NCI-H1105 treated with DMSO at 0.1 percent for 48 hours (cell line): ENCODE data around the gene MPST.

Source experiments
- DNase-seq: peaks from one replicate; lab custom pipeline; 2025; lab: John Stamatoyannopoulos, UW

Gene MPST

DNA sequence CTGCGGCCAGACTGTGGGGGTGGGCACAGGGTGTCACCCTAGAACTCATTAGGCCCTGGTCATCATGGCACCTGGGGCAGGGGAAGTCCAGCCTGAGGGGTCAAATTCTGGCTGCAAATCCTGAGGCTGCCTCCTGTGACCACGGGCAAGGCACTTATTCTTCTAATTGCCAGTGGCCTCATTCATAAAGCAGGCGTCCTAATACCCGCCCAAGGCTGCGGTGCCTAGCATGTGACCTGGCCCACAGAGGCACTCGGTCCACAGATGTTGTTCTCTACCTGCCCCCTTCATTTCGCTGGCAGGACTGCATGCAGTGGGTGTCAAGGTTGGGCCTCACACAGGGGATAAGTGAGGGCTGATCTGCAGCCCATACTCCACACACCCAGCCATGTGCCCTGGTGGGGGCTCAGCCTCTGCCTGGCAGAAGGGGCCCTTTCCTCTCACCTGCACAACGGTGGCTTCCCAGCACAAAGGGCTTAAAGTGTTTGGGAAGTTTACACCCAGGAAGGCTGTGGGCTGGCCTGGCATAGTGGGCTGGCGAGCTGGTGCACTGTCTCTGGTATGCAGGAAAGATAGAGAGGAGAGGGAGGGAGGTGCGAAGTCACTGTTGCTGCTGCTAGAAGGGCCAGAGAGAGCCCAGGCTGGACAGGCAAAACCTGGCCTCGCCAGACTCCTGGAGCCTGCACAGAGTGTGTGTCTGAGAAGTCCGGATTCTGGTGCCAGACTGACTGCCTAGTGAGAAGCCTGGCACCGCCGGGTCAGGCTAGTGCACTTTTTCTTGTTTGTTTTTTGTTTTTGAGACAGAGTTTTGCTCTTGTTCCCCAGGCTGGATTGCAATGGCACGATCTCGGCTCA is 3.2 kb downstream of the MPST start:
- no peak for DNase-seq

DNA sequence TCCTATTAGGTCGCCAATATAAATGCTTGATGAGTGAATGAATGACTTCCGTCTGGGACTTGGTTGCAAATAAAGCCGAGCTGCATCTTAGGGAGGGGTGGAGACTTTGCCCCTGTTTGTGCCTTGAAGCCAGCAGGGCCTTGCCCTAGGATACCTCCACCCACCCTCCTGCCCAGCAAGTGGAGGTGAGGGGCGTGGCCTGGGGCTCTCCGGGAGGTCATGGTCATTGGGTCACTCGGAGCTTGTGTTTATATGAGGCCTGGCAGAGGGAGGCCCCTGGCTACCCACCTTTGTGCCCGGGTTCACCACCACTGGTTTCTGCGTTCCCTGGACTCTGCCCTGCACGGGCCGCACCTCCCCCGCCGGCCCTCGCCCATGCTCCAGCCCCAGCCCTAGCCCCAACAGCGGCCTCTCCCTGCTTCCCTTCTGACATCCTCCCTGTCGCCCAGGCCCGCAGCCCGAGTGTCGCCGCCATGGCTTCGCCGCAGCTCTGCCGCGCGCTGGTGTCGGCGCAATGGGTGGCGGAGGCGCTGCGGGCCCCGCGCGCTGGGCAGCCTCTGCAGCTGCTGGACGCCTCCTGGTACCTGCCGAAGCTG is 4.3 kb downstream of the MPST start:
- DNase-seq = no peak

DNA sequence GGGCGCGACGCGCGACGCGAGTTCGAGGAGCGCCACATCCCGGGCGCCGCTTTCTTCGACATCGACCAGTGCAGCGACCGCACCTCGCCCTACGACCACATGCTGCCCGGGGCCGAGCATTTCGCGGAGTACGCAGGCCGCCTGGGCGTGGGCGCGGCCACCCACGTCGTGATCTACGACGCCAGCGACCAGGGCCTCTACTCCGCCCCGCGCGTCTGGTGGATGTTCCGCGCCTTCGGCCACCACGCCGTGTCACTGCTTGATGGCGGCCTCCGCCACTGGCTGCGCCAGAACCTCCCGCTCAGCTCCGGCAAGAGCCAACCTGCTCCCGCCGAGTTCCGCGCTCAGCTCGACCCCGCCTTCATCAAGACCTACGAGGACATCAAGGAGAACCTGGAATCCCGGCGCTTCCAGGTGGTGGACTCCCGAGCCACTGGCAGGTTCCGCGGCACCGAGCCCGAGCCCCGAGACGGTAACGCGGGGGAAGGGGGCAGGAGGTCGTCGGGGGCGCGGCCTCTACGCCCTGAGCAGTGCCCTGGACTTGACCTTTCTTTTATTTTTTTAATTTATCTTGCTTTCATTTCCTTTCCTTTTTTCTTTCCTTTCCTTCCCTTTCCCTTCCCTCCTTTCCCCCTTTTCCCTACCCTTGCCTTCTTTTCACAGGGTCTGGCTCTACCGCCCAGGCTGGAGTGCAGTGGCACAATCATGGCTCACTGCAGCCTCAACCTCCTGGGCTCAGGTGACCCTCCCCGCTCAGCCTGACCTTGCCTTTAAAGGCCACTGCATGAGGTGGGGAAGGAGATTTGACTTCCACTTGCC is 5.0 kb downstream of the MPST start:
- no peak for DNase-seq

DNA sequence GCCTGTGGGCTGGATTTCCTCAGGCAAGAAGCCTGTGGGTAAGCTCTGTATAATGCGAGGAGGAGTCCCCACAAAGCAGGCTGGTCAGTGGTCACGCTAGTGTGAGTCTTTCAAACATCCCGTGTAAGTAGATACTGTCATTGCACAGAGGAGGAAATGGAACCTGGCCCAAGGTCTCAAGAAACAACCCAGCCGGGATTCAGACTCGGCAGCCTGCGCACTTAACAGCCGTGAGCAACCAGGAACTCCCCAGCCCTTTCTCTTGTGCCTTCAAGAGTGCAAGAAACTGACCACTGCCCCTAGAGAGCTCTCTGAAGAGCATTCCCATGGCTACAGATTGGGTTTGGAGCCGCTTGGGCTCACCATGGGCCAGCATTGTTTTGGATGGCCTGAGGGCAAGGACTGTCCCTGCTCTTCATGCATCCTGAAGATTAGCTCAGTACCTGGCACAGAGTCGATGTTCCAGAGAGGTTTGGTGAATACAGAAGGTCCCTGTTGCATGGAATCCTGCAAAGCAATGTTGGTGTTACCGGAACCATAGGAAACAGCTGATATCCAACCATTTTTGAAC is 6.0 kb downstream of the MPST start:
- no peak for DNase-seq

DNA sequence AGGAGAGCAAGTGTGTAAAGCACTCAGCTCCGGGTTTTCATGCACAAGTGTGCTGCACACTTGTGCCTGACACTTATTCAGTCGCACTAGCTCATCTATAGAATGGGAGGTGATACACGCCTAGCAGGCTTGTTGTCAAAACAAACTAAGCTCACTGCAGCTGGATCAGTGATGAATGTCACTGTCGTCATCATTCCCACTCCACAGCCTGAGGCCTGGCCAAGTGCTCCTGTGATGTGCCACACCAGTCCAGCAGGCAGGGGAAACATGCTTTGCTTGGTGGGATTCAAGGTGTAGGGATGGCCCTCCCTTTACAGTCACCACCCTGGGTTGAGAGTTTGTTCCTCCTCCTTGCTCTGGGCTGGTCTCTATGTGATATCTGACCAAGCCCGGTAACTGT is 6.8 kb downstream of the MPST start:
- DNase-seq = no peak

DNA sequence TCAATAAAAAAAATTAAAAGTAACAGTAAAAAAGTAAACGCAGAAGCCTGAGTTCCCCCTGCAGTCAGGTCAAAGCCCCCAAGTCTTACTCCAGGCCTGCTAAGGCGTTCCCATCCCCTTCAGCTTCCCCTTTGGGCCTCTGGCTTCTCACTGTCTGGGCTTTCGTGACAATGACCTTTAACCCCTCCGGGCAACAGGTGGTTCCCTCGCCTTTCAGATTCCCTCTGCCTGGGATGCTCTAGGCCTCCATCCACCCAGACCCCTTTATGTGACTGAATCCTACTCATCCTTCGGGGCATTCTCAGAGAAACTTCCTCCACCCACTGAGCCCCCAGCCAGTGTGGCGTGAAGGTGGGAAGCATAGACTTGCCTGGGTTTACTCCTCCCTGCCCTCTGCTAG is 8.0 kb downstream of the MPST start:
- DNase-seq = no peak

DNA sequence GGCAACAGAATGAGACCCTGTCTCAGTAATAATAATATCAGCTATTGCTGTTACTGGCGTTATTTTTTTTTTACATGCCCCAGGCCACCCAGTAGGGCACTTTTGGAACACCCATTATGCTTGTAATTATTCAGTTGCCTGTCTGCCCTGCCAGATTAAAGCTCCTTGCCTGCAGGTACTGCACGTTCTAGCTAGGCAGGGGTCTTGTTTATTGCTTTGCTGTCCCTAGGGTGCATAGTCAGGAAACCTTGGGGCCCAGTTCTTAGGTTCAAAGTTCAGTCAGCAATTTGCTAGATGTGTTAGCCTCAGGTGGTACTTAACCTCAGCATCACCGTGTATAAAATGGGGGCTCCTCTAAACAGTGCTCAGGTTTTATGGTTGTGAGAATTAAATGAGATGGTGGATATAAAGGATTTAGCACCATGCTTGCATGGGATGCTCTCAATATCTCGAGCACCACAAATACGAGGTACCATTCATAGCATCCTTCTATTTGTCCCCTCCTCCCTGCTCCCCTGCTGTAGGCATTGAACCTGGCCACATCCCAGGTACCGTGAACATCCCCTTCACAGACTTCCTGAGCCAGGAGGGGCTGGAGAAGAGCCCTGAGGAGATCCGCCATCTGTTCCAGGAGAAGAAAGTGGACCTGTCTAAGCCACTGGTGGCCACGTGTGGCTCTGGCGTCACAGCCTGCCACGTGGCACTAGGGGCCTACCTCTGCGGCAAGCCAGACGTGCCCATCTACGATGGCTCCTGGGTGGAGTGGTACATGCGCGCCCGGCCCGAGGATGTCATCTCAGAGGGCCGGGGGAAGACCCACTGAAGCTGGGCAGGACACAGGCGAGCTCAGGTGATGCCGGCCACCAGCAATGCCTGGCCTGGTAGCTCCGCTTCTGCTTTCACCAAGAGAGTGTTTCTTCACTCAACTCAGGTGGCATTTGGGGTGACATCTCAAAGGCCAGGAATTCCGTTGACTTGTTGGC is 9.4 kb downstream of the MPST start:
- DNase-seq = no peak

DNA sequence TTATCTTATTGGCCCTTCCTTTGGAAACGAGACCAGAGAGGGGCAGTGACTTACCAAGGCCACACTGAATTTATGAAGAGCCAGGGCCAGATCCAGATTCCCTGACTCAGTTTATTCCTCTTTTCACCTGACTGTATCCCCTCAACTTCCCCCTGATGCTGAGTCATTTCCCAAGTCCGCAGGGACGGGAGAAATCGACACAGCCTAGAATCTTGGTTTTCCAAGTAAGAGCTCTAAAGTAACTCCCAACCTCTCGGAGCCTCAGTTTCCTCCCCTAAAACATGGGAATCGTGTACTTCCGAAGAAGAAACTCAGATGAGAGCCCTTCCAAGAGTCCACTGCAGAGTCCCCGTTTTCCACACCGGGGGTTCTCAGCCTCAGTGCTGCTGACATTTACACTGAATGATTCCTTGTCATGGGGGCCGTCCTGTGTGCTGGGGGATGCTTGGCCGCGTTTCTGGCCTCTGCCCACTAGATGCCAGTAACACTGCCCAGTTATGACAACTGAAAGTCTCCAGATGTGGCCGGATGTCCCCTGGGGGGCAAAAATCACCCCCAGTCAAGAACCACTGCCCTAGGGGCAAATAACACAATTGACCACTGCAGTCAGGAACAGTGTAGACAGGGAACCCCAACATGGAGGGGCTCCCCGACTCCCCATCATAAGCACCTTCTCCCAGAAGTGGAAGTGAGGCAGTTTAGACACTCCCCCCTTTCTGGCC is 11.2 kb downstream of the MPST start:
- DNase-seq = no peak

DNA sequence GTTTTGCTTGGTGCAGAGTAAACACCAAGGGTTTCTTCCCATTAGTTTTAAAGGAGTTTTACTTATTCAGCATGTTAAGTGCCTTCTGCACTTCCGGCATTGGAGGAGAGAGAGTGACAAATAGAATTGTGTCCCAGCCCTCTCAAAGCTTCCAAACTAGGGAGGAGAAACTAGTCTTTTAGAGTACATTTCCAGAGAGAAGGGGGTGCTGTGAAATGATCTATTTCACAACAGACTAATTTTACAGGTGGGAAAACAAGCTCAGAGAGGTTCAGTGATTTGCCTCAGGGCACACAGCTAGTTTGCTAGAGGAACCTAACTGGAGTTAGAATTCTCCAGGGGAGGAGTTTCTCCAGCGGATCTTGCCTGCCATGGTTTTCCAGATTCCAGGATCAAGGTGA is 12.6 kb downstream of the MPST start:
- DNase-seq = no peak

DNA sequence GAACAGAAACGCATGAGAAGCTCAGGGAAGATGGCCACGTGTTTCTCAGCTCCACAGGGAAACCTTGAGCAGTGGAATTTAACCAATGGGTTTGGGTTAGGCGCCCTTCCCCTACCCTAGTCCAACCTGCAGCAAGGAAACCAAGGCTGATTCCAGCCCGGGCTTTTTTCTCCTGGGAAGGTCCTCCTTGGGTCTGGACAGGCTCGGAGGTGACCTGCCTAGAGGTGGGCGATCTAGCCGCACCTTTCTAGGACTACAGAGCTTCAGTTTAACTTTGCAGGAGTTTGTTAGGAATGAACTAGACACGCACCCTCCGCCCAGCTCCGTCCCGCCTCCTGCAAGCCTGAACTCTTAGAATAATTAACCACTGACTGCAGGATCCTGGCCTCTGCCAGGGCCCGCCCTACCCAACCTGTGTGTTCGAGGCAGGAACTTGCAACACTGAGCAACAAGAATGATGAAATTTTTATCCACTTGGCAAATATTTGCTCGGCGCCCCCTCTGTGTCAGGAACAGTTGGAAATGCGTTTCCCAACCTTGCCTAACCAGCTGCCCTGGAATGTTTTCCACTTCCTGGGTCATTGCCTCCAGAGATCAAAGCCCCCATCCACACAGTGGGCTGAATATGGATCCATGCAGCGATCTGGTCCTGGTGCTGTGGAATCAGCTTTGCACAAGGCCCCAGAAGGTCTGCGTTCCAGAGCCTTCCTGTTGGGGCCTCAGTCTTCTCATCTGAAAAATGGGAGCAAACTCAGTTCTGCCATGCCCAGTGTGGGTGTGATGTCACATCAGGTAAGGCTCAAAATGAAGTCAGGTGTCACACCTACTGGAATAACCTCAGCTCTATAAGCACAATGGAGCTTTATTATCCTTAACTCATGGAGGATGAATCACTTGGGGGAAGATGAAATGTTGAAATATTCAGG is 13.3 kb downstream of the MPST start:
- DNase-seq = no peak

DNA sequence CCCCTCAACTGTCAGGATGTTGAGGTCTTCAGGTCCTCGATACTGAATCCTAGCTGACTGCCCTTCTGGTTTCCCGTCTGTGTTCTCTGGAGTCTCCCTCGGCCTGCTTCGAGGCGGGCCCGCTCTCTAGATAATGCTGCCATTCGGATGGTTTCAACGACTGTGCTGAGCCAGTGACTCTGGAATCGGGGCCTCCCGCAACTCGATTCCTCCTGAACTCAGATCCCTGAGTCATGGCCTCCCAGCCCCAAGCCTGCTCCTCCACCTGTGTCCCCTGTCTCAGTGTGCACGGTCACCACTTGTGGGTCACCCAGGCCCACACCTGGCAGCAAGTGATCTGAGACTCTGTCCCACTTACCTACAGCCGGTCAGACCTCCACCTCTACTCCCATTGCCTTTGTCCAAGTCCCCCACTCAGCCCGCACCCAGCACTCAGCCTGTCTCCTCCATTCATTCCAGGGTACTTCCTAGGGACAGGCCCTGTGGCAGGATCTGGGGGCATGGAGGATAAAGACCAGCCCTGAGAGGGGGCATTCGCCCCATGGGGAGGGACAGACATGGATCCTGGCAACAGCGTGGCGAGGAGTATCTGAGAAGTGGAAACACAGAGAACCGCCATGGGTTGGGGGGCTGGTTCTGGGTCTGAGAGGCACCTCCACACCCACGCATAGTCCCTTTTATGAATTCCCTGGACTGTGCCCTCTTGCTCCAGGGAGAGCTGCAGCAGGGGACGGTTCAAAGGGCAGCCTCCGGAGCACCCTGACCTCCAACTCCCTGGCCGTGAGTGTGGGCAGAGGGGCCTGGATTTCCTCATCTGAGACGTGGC is 14.3 kb downstream of the MPST start:
- no peak for DNase-seq

DNA sequence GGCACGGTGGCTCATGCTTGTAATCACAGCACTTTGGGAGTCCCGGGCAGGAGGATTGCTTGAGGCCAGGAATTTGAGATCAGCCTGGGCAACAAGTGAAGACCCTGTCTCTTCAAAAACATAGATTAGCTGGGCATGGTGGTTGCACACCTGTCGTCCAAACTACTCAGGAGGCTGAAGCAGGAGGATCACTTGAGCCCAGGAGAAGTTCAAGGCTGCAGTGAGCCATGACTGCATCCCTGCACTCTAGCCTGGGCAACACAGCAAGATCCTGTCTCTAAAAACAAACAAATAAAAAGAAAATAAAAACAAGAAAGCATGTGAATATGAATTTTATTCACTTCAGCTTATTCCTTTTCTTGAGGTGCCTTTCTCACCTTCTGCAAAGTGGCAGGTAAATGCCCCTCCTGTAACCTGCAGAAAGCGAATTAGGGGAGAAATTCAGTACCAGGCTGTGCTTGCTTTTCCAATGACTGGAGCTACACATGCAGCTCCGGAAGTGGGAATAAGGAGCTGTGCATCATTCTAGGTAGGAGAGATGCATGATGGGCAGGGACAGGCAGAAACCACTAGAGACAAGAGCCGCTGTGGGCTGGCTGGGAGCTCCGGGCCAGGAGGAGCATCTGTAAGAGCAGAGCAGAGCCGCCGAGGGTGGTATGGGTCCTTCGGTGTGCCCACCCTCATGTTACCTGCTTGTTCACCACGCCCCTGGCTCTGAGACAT is 17.3 kb downstream of the MPST start:
- DNase-seq = no peak

DNA sequence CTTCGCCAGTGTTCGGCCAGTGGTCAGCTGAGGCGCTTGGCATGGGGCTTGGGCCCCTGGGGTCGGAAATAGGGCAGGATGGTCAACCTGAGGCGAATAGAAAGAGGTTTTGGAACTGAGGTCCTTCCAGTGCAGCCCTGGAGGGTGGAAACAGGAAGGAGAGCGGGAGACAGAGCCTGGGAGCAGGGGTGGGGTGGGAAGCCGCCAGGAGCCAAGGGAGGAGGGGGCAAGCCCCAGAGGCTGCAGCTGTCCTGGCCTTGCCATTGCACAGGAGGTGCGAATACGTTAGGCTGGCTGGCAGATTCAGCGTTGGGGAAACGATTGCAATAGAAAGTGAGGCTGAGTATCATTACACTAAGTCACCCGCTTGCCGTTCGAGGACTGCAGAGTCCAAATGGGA is 18.1 kb downstream of the MPST start:
- no peak for DNase-seq

DNA sequence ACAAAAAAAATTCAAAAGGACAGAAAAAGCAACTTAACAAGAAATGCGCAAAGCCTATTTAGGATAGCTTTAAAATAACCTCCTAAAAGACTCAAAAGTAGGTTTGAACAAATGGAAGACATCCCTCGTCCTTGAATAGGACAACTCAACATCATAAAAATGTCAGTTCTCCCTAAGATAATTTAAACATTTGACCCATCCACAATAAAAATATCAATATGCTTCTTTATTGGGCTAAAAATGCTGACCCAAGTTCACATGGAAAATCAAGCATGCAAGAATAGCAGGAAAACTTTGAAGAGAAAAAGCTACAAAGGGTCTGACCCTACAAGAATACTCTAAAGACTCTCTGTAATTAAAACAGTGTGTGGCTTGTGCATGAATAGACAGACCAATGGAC is 19.9 kb downstream of the MPST start:
- DNase-seq = no peak

DNA sequence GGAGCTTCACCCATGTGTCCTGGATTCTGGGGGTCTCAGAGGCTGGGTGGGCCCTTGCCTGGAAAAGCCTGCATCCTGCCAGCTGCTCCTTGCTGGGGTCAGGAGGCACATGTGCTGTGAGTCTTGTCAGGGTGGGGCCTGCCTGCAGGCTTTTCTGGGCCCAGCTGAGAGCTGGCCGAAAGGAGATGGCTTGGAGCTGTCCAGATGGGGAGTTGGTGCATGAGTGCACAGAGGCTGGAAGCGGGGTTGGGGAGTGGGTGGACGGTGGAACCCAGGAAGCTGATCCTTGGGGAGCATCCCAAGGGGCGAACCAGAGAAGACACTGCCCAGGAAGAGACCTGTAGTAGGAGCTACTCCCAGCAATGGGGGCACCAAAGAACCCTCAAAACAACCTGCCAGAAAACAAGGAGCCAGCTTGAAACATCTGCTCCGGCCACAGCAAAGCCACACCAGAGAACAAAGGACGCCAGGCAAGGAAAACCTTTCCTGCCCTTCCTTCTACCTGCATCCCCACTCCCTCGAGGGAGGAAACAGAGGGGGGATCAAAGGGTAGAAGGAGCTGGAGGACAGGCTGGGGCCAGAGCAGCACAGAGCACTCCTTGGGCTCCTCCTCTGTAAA is 23.8 kb downstream of the MPST start:
- DNase-seq = no peak

DNA sequence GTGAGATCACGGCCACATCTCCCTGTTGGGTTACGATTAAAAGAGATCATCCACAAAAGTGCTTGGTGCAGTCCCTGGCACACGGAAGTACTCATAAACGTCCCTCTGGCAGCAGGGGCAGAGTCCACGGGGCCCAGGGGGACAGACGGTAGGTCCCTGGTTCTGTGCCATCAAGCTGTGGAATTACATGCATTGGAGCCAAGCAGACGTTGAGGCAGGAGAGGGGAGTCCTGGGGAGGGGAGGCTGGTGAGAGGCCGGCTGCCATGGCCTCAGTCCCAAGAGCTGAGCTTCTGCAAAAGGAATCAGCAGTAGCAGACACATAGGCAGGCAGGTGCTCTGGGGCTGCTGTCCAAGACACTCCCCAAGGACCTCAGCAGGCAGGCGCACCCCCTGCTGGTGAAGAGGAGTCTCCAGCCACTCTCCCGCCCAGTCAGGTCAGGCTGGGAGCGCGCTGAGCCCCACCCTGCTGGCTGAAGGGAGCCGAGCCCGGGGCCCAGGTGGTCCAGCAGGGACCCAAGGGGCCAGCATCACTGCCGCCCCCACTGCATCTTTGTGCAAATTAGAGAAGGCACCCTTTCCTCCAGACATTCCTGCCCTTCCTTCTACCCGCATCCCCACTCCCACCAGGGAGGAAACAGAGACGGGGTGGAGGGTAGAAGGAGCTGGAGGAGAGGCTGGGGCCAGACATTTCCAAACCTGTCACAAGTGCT is 24.4 kb downstream of the MPST start:
- peak; percentile 24 for DNase-seq
